ENCODE data around the gene ARMS2.

The ARMS2 gene

DNA sequence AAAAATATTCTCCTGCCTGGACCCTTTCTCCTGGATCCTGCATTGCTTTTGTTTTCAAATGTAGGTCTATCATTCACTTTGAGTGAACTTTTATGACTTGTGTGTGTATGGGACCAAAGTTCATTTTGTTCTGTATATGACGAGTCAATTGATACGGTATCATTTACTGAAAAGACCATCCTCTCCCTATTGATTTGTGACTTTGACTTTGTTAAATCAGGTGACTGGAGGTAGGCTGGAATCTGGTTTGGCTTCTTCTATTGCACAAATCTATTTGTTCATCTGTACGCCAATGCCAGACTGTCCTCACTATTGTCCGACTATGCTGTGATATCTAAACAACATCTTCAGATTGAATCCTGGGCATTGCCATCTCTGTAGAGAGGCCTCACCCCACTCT, 5.3 kb upstream of the ARMS2 start:
- H3K9ac ChIP-seq = no peak overlapping the region
- no peak overlapping the region for H3K4me2 ChIP-seq
- no peak overlapping the region for H3K27ac ChIP-seq
- no peaks in the 10 kb centered on the region for H3K36me3 ChIP-seq
- H3K9me3 ChIP-seq = no peaks in the 10 kb centered on the region
- H4K20me1 ChIP-seq = no peaks in the 10 kb centered on the region
- no peak for TF ChIP-seq Cebpa-rat (IDR thresholded peaks at IDR 0.05)
- H3K4me1 ChIP-seq = peaks cover 11% of the 10 kb centered on the region
- H3K27me3 ChIP-seq = no peaks in the 10 kb centered on the region
- H3K4me3 ChIP-seq = no peak overlapping the region

GRCh38 chr10:122450353-122450990, 4.0 kb upstream of the ARMS2 start:
- Histone ChIP-seq H3K4me1 (peaks cover 8% of the 10 kb centered on the region), H3K4me2 (no peak overlapping the region), H3K4me3 (no peak overlapping the region), H3K36me3 (no peaks in the 10 kb centered on the region), H4K20me1 (no peaks in the 10 kb centered on the region), H3K9ac (no peak overlapping the region), H3K27ac (no peak overlapping the region), H3K9me3 (no peaks in the 10 kb centered on the region), H3K27me3 (no peaks in the 10 kb centered on the region)
- no peak for TF ChIP-seq Cebpa-rat (IDR thresholded peaks at IDR 0.05)

DNA sequence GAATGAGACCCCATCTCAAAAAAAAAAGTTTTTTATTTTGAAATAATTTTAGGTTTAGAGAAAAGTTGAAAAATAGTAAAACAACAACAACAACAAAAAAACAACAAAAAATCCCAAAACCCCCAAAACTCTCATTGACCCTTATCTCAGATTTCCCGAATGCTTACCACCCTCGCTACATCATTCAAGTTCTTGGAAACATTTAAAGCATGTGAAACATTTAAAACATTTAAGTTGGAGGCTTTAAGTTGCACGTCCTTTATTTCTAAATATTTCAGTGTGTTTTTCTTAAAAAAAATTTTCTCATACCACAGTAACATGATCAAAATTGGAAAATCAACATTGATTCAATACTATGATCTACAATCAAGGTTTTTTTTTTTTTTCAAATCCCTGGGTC, 382 bp upstream of the ARMS2 start:
- no peak overlapping the region for H3K27ac ChIP-seq
- H3K9me3 ChIP-seq = no peaks in the 10 kb centered on the region
- H4K20me1 ChIP-seq = no peaks in the 10 kb centered on the region
- H3K4me2 ChIP-seq = no peak overlapping the region
- no peaks in the 10 kb centered on the region for H3K36me3 ChIP-seq
- H3K9ac ChIP-seq = no peak overlapping the region
- H3K4me1 ChIP-seq = no peaks in the 10 kb centered on the region
- H3K4me3 ChIP-seq = no peak overlapping the region
- H3K27me3 ChIP-seq = no peaks in the 10 kb centered on the region
- no peak for TF ChIP-seq Cebpa-rat (IDR thresholded peaks at IDR 0.05)

- no peaks in the 10 kb centered on the region for H3K36me3 ChIP-seq
- 0 out of 2 replicates have a peak, but pooled peaks cover 3% of the 10 kb centered on the region for H3K9me3 ChIP-seq
- no peaks in the 10 kb centered on the region for H3K27me3 ChIP-seq
- no peaks in the 10 kb centered on the region for H3K4me1 ChIP-seq
- H3K9ac ChIP-seq = no peak overlapping the region
- H3K4me2 ChIP-seq = no peak overlapping the region
- H4K20me1 ChIP-seq = no peaks in the 10 kb centered on the region
- H3K4me3 ChIP-seq = no peak overlapping the region
- TF ChIP-seq Cebpa-rat (IDR thresholded peaks at IDR 0.05) = no peak
- no peak overlapping the region for H3K27ac ChIP-seq
These were observed 1.1 kb downstream of the ARMS2 start for GRCh38 chr10:122455376-122456079.

GRCh38 chr10:122457934-122458333, 3.5 kb downstream of the ARMS2 start:
- Histone ChIP-seq H3K27me3 (no peaks in the 10 kb centered on the region), H3K9ac (no peak overlapping the region), H3K4me2 (no peak overlapping the region), H4K20me1 (no peaks in the 10 kb centered on the region), H3K27ac (no peak overlapping the region), H3K4me1 (no peaks in the 10 kb centered on the region), H3K36me3 (no peaks in the 10 kb centered on the region), H3K9me3 (peaks cover 18% of the 10 kb centered on the region), H3K4me3 (no peak overlapping the region)
- no peak for TF ChIP-seq Cebpa-rat (IDR thresholded peaks at IDR 0.05)

DNA sequence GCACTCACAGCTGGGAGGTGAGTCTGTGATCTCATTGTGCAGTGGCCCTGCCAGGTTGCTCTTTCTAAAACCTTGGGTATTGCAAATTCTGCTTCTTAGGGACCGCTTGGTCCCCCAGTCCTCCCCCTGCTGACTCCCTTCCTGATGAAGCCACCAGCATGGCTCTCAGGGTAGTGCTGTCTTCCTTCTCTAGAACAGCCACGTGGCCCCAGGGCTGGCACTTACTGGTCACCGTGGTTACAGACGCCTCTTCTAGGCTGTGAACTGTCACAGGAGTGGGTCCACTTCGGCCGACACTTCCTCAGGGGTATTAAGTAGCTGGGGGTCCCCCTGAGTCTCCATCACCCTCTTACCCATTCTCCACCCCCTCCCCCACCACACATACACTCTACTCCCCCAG, 4.2 kb downstream of the ARMS2 start:
- H3K4me2 ChIP-seq = no peak overlapping the region
- H3K36me3 ChIP-seq = no peaks in the 10 kb centered on the region
- peaks cover 18% of the 10 kb centered on the region for H3K9me3 ChIP-seq
- TF ChIP-seq Cebpa-rat (IDR thresholded peaks at IDR 0.05) = no peak
- H4K20me1 ChIP-seq = no peaks in the 10 kb centered on the region
- H3K27me3 ChIP-seq = no peaks in the 10 kb centered on the region
- H3K4me3 ChIP-seq = no peak overlapping the region
- no peak overlapping the region for H3K9ac ChIP-seq
- H3K27ac ChIP-seq = no peak overlapping the region
- H3K4me1 ChIP-seq = no peaks in the 10 kb centered on the region

DNA sequence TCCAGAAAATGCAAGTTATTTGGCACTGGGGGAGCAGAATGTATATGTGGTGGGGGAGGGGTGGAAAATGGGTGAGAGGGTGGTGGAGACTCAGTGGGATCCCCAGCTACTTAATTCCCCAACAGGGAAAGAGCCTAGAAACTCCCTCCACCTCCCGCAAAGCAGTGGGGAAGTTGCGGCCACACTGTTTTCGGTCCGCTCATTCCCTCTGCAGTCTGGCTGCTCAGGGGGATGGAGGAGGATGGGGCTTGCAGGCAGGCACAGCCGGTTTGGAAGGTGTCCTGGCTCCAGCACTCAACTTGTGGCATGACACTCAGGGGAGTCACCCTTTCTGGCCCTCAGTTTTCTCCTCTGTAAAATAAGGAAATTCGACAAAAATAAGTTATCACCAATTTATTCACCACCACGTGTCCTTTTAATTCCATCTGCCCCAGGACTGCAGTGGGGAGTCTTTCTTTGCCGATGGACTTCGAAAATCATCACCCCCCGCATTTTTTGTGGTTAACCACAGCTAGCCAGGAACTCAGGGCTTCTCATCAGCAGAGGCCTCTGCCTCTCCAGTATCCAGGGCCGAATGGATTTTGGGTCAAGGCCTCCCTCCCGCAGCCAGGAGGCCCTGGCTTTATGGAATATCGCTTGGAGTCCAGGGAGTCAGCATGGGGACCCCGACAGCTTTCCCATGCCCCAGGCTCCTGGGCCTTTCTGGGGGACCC, 5.3 kb downstream of the ARMS2 start:
- no peaks in the 10 kb centered on the region for H3K4me1 ChIP-seq
- H3K27ac ChIP-seq = no peak overlapping the region
- H3K36me3 ChIP-seq = no peaks in the 10 kb centered on the region
- H3K9me3 ChIP-seq = peaks cover 18% of the 10 kb centered on the region
- no peak overlapping the region for H3K4me3 ChIP-seq
- TF ChIP-seq Cebpa-rat (IDR thresholded peaks at IDR 0.05) = no peak
- no peak overlapping the region for H3K4me2 ChIP-seq
- H4K20me1 ChIP-seq = no peaks in the 10 kb centered on the region
- H3K9ac ChIP-seq = no peak overlapping the region
- H3K27me3 ChIP-seq = no peaks in the 10 kb centered on the region

GRCh38 chr10:122460891-122461293, 6.4 kb downstream of the ARMS2 start:
- Histone ChIP-seq H3K9ac (no peak overlapping the region), H3K27ac (no peak overlapping the region), H3K4me3 (no peak overlapping the region), H4K20me1 (no peaks in the 10 kb centered on the region), H3K4me2 (no peak overlapping the region), H3K36me3 (no peaks in the 10 kb centered on the region), H3K4me1 (no peaks in the 10 kb centered on the region), H3K9me3 (peaks cover 18% of the 10 kb centered on the region), H3K27me3 (no peaks in the 10 kb centered on the region)
- no peak for TF ChIP-seq Cebpa-rat (IDR thresholded peaks at IDR 0.05)

DNA sequence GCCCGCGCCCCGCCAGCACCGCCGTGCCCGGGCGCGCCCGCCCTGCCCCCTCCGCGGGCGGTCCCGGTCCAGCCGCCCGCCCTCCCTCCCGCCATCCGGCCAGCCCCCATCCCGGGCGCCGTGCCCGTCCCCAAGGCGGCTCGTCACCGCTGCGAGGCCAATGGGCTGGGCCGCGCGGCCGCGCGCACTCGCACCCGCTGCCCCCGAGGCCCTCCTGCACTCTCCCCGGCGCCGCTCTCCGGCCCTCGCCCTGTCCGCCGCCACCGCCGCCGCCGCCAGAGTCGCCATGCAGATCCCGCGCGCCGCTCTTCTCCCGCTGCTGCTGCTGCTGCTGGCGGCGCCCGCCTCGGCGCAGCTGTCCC, 6.9 kb downstream of the ARMS2 start, which contains the start of gene HTRA1:
Gene HTRA1, plus strand, starts transcription at position 187 of the 362 bp plus-strand sequence. Its CDS starts 100 bp downstream, at position 287.
- no peaks in the 10 kb centered on the region for H3K4me1 ChIP-seq

More for the DNA sequence above, 6.9 kb downstream of the ARMS2 start, which contains the start of gene HTRA1:
- Histone ChIP-seq H3K9ac (no peak within 1 kb of the TSS), H3K4me3 (no peak within 1 kb of the TSS), H3K9me3 (peaks cover 18% of the 10 kb centered on the region), H3K27me3 (no peaks in the 10 kb centered on the region), H3K27ac (no peak within 1 kb of the TSS), H3K36me3 (no peaks in the 10 kb centered on the region), H4K20me1 (no peaks in the 10 kb centered on the region), H3K4me2 (no peak within 1 kb of the TSS)
- no peak for TF ChIP-seq Cebpa-rat (IDR thresholded peaks at IDR 0.05)
